Neural cell (in vitro differentiated cells): ENCODE measurements around the gene TMPRSS4.

Experiments
- EZH2 ChIP-seq: fragments of 200-600, 300-800 bp; shearing (Covaris generic), sonication (generic); IDR thresholded peaks from 2 replicates; pipeline ENCODE4 v1.6.1; 2014; ENCODE audit warnings: antibody characterized with exemption, low read length, borderline replicate concordance, mild to moderate bottlenecking; ENCODE audit not compliant: insufficient read depth, poor library complexity, severe bottlenecking
- POLR2AphosphoS5 ChIP-seq: IDR thresholded peaks from 2 replicates; pipeline ENCODE4 v1.6.1; 2012
- RAD21 ChIP-seq: fragments of 450-650 bp; conservative IDR thresholded peaks from 2 replicates; pipeline ENCODE4 v1.6.1; 2014; ENCODE audit warnings: antibody characterized with exemption, mild to moderate bottlenecking, moderate library complexity
- TAF1 ChIP-seq: IDR thresholded peaks from 2 replicates; pipeline ENCODE4 v1.6.1; 2012; ENCODE audit warnings: low read depth
- TF ChIP-seq, protein P1 (sequence below): fragments of 450-650 bp; IDR thresholded peaks from 2 replicates; pipeline ENCODE4 v1.5.1; 2014; ENCODE audit warnings: antibody characterized with exemption, mild to moderate bottlenecking, moderate library complexity; ENCODE audit not compliant: poor library complexity, severe bottlenecking

DNA sequence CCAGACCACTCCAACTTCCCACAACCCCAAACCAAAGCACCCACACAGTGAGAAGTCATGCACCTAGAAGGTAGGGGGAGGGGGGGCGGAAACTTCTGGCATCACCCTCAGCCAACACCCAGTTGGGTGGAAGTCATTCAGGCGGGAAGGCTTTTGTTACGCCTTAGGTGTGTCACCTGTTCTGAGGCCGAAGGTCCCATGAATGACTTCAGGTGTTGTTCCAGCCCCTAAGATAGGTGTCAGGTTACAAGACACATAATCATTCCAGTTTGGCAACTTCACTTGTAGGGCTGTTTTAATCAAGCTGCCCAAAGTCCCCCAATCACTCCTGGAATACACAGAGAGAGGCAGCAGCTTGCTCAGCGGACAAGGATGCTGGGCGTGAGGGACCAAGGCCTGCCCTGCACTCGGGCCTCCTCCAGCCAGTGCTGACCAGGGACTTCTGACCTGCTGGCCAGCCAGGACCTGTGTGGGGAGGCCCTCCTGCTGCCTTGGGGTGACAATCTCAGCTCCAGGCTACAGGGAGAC, at the start of gene TMPRSS4:
- TF ChIP-seq, protein P1, sequence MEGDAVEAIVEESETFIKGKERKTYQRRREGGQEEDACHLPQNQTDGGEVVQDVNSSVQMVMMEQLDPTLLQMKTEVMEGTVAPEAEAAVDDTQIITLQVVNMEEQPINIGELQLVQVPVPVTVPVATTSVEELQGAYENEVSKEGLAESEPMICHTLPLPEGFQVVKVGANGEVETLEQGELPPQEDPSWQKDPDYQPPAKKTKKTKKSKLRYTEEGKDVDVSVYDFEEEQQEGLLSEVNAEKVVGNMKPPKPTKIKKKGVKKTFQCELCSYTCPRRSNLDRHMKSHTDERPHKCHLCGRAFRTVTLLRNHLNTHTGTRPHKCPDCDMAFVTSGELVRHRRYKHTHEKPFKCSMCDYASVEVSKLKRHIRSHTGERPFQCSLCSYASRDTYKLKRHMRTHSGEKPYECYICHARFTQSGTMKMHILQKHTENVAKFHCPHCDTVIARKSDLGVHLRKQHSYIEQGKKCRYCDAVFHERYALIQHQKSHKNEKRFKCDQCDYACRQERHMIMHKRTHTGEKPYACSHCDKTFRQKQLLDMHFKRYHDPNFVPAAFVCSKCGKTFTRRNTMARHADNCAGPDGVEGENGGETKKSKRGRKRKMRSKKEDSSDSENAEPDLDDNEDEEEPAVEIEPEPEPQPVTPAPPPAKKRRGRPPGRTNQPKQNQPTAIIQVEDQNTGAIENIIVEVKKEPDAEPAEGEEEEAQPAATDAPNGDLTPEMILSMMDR: no peak
- TF ChIP-seq TAF1: no peak
- TF ChIP-seq POLR2AphosphoS5: no peak
- no peak for TF ChIP-seq EZH2
- no peak for TF ChIP-seq RAD21
